Common myeloid progenitor, CD34-positive (primary cell): ENCODE measurements around the gene PER3.

Experiments used
- CTCF ChIA-PET: fragments of 350-600 bp; sonication (Branson Sonifier 250); formaldehyde crosslinking; loops from one replicate; lab custom pipeline; 2021; ENCODE audit warnings: antibody characterized with exemption; lab: Charles Lee
- POLR2A ChIA-PET: fragments of 350-600 bp; sonication (Branson Sonifier 250); formaldehyde crosslinking; loops from one replicate; lab custom pipeline; 2021; ENCODE audit warnings: antibody characterized with exemption; lab: Charles Lee
- DNase-seq, 3 donors: peaks; one replicate each; pipeline versions ENCODE4 v3.0.0 to v3.0.0-alpha.2; 2013
- H3K27ac ChIP-seq, 2 experiments: 1 replicate in 1 of 2; 2 replicates in 1 of 2; pipeline ENCODE4 v1.7.0; 2013; ENCODE audit warnings: inconsistent platforms in 2 of 2, low read length in 2 of 2, mild to moderate bottlenecking in 2 of 2, low read depth in 1 of 2, moderate library complexity in 1 of 2; ENCODE audit not compliant: severe bottlenecking in 2 of 2, insufficient read depth in 1 of 2, poor library complexity in 1 of 2
- H3K27me3 ChIP-seq, 5 experiments: replicated peaks in 2 of 5; 1 replicate in 3 of 5; 2 replicates in 2 of 5; pipeline versions ENCODE4 v1.6.1 to v1.7.0; 2013; ENCODE audit warnings: low read length in 4 of 5, mild to moderate bottlenecking in 2 of 5, moderate library complexity in 2 of 5, inconsistent platforms in 1 of 5; ENCODE audit not compliant: insufficient read depth in 5 of 5, control insufficient read depth in 4 of 5
- H3K36me3 ChIP-seq, 4 experiments: 1 replicate in 2 of 4; 2 replicates in 2 of 4; pipeline versions ENCODE4 v1.6.1 to v1.7.0; 2013; ENCODE audit warnings: low read length in 3 of 4, control low read depth in 1 of 4, mild to moderate bottlenecking in 1 of 4; ENCODE audit not compliant: control insufficient read depth in 4 of 4, insufficient read depth in 4 of 4
- H3K4me1 ChIP-seq, 4 experiments: 1 replicate in 3 of 4; 2 replicates in 1 of 4; pipeline versions ENCODE4 v1.6.1 to v1.7.1; 2013; ENCODE audit warnings: low read length in 3 of 4, mild to moderate bottlenecking in 3 of 4, control low read depth in 1 of 4, inconsistent platforms in 1 of 4, moderate library complexity in 1 of 4; ENCODE audit not compliant: control insufficient read depth in 4 of 4, insufficient read depth in 4 of 4; ENCODE audit errors: control extremely low read depth in 1 of 4
- H3K4me3 ChIP-seq, 7 experiments: 1 replicate in 4 of 7; 2 replicates in 3 of 7; pipeline versions ENCODE4 v1.5.1 to v1.7.0; 2013; ENCODE audit warnings: mild to moderate bottlenecking in 7 of 7, low read length in 6 of 7, moderate library complexity in 6 of 7, inconsistent platforms in 2 of 7, low read depth in 2 of 7, control low read depth in 1 of 7; ENCODE audit not compliant: insufficient read depth in 4 of 7, control insufficient read depth in 1 of 7; ENCODE audit errors: extremely low read depth in 1 of 7
- H3K9me3 ChIP-seq, 5 experiments: 1 replicate in 4 of 5; 2 replicates in 1 of 5; pipeline versions ENCODE4 v1.6.1 to v1.7.1; 2013; ENCODE audit warnings: low read length in 4 of 5, mild to moderate bottlenecking in 2 of 5, inconsistent platforms in 1 of 5, low read depth in 1 of 5, moderate library complexity in 1 of 5; ENCODE audit not compliant: control insufficient read depth in 4 of 5, insufficient read depth in 2 of 5; ENCODE audit errors: control extremely low read depth in 1 of 5
- WGBS: methylation state at CpG from one replicate; pipeline ENCODE4 v1.1.5; 2013; ENCODE audit not compliant: insufficient coverage; 5-methylcytosine and 5-hydroxymethylcytosine counted together

The PER3 gene

DNA sequence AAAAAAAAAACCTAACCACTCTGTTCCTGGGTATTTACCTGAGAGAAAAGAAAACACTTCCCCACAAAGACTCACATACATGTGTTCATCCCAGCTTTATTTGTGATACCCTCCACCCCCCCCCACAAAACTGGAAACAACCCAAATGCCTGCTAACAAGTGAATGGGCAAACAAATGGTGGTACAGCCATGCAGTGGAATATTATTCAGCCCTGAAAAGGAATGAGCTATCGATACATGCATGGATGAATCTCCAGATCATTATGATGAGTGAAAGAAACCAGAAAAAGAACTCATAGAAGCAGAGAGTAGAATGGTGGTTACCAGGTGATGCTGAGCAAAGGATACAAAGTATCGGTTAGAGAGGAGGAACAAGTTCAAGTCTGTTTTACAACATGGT is 106.8 kb downstream of the PER3 start:
- no peaks in the 10 kb centered on the region for H3K9me3 ChIP-seq
- H3K27ac ChIP-seq: no peak overlapping the region
- 100% methylated on average over 2 of the region's 2 CpGs for WGBS
- POLR2A ChIA-PET: interaction anchor here (0.6 kb wide), 2 partner anchors 31 to 97 kb away, joined by 4 read pairs; no protein-coding TSS in a partner anchor
- no peak overlapping the region for H3K4me3 ChIP-seq
- no peaks in the 10 kb centered on the region for H3K4me1 ChIP-seq
- CTCF ChIA-PET: no interaction called here
- DNase-seq: no peak
- H3K36me3 ChIP-seq: no peaks in the 10 kb centered on the region
- peaks cover 2 to 14% (median 6%) of the 10 kb centered on the region in 5 experiments for H3K27me3 ChIP-seq

DNA sequence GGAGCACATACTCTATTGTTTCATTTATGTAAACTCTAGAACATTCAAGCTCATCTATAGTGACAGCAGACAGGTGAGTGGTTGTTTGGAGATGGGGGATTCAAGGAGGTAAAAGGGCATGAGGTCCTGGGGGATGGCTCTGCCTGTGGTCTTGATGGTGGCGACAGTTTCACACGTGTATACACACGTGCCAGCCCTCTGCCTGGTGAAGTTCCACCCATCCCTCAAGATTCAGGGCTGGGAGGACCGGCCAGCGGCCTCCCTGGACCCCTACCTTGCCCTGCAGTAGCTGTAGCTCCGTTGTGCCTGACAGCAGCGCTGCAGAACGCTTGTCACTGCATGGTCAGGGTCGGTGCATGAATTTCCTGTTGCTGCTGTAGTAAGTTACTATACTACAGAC is 107.7 kb downstream of the PER3 start:
- ChIA-PET POLR2A (interaction anchor here (0.7 kb wide), 1 partner anchor 387 kb away, joined by 3 read pairs; no protein-coding TSS in a partner anchor), CTCF (interaction anchor here (1.3 kb wide), 1 partner anchor 84 kb away, joined by 4 read pairs; no protein-coding TSS in a partner anchor)
- WGBS: 62% methylated on average over 9 of the region's 9 CpGs

DNA sequence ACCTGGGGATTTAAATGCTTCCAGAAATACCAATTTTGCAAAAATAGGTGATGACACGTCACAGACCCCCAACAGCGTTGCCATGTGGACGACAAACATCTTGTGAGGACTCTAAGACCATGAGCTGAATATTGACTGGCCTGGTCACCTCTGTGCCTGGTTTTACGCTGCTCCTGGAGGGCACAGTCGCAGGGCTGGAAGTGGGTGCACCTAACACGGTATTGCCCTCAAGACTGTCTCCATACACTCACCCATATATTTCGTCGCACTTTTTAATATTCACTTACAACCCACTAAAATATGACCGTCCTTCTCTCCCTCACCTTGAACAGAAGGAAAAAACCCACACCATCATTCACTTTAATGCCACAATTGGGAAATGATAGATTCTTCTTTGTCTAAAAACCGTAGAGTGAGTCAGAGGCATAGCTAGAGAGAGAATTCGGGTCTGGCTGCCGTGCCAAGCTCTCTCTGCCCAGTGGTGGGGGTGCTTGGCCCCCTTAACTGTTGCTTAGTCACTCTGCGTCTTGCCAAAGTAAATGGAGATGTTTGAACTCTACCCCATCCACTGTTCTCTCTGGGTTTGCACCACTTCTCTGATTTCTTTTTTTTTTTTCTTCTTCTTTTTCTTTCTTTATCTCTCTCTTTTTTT is 109.6 kb downstream of the PER3 start:
- CTCF ChIA-PET: no interaction called here

More for the DNA sequence above, 107.7 kb downstream of the PER3 start:
- no peaks in the 10 kb centered on the region for H3K9me3 ChIP-seq
- H3K4me1 ChIP-seq: no peaks in the 10 kb centered on the region
- no peak for DNase-seq
- H3K36me3 ChIP-seq: no peaks in the 10 kb centered on the region
- no peak overlapping the region for H3K4me3 ChIP-seq
- peaks cover 0 to 6% (median 3%) of the 10 kb centered on the region in 5 experiments for H3K27me3 ChIP-seq
- H3K27ac ChIP-seq: no peak overlapping the region

More for the DNA sequence above, 109.6 kb downstream of the PER3 start:
- no peak for DNase-seq
- Histone ChIP-seq H3K4me1 (no peaks in the 10 kb centered on the region), H3K9me3 (no peaks in the 10 kb centered on the region), H3K36me3 (no peaks in the 10 kb centered on the region), H3K27me3 (peaks cover 0 to 2% (median 0%) of the 10 kb centered on the region in 5 experiments), H3K27ac (no peak overlapping the region), H3K4me3 (no peak overlapping the region)
- WGBS: 95% methylated on average over 11 of the region's 13 CpGs
- POLR2A ChIA-PET: no interaction called here
